HEK293 (cell line): ENCODE measurements around the gene ALDH18A1.
A peak's percentile ranks its signal among the peaks of the same experiment; 100 is the strongest.

Source experiments
- MEIS1 ChIP-seq: sonication (generic); formaldehyde crosslinking; IDR thresholded peaks from 2 replicates; pipeline ENCODE4 v1.8.1; 2022; ENCODE audit warnings: missing genetic modification reagents, mild to moderate bottlenecking, borderline replicate concordance
- MZF1 ChIP-seq: fragments of 450-650 bp; formaldehyde crosslinking; IDR thresholded peaks from 2 replicates; pipeline ENCODE4 v1.5.1; 2017; ENCODE audit warnings: missing biosample characterization, missing genetic modification characterization, borderline replicate concordance
- SP2 ChIP-seq: fragments of 450-650 bp; formaldehyde crosslinking; IDR thresholded peaks from 2 replicates; pipeline ENCODE4 v1.5.1; 2016; ENCODE audit warnings: missing biosample characterization, missing genetic modification characterization
- TCF7L2 ChIP-seq: IDR thresholded peaks from 2 replicates; pipeline ENCODE4 v1.6.1; 2011; ENCODE audit warnings: low read depth, mild to moderate bottlenecking, inconsistent platforms, low read length, moderate library complexity, borderline replicate concordance
- YY1 ChIP-seq: fragments of 450-650 bp; formaldehyde crosslinking; IDR thresholded peaks from 2 replicates; pipeline ENCODE4 v1.5.1; 2018; ENCODE audit warnings: missing biosample characterization, missing genetic modification characterization
- ZBTB20 ChIP-seq: fragments of 450-650 bp; formaldehyde crosslinking; IDR thresholded peaks from 2 replicates; pipeline ENCODE4 v1.5.1; 2016; ENCODE audit warnings: missing biosample characterization, missing genetic modification characterization
- ZNF140 ChIP-seq: fragments of 450-650 bp; formaldehyde crosslinking; IDR thresholded peaks from 2 replicates; pipeline ENCODE4 v1.5.1; 2016; ENCODE audit warnings: missing biosample characterization, missing genetic modification characterization
- ZNF202 ChIP-seq: fragments of 450-650 bp; formaldehyde crosslinking; IDR thresholded peaks from 2 replicates; pipeline ENCODE4 v1.5.1; 2016; ENCODE audit warnings: missing biosample characterization, missing genetic modification characterization, borderline replicate concordance
- ZNF274 ChIP-seq, 2 experiments: fragments of 200-500 bp in 1 of 2; fragments of 450-650 bp in 1 of 2; sonication (Bioruptor generic) in 1 of 2; formaldehyde crosslinking in 1 of 2; IDR thresholded peaks; 2 replicates each; pipeline versions ENCODE4 v1.5.1 to v1.6.1; 2014 to 2016; ENCODE audit warnings: borderline replicate concordance in 1 of 2, inconsistent platforms in 1 of 2, low read length in 1 of 2, missing biosample characterization in 1 of 2, missing genetic modification characterization in 1 of 2
- ZNF501 ChIP-seq: fragments of 450-650 bp; formaldehyde crosslinking; IDR thresholded peaks from 2 replicates; pipeline ENCODE4 v1.5.1; 2016; ENCODE audit warnings: missing biosample characterization, missing genetic modification characterization
- ZSCAN30 ChIP-seq: fragments of 450-650 bp; IDR thresholded peaks from 2 replicates; pipeline ENCODE4 v1.5.1; 2018; ENCODE audit warnings: missing biosample characterization, mild to moderate bottlenecking, missing genetic modification characterization, moderate library complexity
- TF ChIP-seq, protein P1 (sequence below): fragments of 450-650 bp; formaldehyde crosslinking; IDR thresholded peaks from 2 replicates; pipeline ENCODE4 v1.5.1; 2016; ENCODE audit warnings: missing biosample characterization, missing genetic modification characterization
- TF ChIP-seq, protein P2 (sequence below): fragments of 450-650 bp; formaldehyde crosslinking; IDR thresholded peaks from 2 replicates; pipeline ENCODE4 v1.5.1; 2016; ENCODE audit warnings: missing biosample characterization, missing genetic modification characterization
- TF ChIP-seq, protein P3 (sequence below): fragments of 450-650 bp; formaldehyde crosslinking; IDR thresholded peaks from 2 replicates; pipeline ENCODE4 v1.5.1; 2016; ENCODE audit warnings: missing biosample characterization, missing genetic modification characterization

DNA sequence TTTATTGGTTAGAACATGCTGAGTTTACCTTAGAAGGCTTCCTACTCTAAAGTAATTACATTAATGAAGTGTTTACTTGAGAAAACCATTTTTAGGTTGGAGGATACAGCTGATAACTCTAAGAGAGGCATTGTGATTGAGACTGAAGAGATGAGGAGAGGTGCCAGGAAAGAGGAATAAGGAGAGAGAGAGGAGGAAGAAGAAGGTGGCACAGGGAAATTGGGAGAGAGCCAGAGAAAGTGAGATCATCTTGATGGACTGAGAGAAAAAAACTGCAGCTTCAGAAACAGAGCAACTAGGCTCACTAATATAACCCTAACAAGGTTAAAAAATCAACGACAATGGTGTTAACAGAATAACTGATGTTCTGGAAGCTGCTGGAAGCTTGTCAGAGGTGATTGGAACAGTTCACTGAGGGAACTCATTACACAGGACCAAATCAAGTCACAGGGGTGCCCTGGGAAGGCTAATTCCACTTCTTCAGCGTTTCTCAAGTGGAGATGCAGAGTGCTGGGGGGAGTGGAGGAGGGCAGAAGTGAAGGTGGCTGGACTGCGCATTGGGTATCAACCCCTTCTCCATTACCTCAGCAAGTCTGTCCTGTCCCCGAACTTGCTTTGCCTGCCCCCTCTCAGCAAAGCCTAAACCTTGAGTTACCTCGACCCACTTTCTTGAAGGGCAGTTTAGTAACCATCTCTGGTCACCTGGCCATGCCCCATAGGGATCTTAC lies 88.4 kb downstream of the ALDH18A1 start:
- TF ChIP-seq SP2 (tag by site-specific recombination), result no peak
- TF ChIP-seq, protein P1, sequence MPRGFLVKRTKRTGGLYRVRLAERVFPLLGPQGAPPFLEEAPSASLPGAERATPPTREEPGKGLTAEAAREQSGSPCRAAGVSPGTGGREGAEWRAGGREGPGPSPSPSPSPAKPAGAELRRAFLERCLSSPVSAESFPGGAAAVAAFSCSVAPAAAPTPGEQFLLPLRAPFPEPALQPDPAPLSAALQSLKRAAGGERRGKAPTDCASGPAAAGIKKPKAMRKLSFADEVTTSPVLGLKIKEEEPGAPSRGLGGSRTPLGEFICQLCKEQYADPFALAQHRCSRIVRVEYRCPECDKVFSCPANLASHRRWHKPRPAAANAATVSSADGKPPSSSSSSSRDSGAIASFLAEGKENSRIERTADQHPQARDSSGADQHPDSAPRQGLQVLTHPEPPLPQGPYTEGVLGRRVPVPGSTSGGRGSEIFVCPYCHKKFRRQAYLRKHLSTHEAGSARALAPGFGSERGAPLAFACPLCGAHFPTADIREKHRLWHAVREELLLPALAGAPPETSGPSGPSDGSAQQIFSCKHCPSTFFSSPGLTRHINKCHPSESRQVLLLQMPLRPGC (tag by site-specific recombination), result no peak
- TF ChIP-seq, protein P2, sequence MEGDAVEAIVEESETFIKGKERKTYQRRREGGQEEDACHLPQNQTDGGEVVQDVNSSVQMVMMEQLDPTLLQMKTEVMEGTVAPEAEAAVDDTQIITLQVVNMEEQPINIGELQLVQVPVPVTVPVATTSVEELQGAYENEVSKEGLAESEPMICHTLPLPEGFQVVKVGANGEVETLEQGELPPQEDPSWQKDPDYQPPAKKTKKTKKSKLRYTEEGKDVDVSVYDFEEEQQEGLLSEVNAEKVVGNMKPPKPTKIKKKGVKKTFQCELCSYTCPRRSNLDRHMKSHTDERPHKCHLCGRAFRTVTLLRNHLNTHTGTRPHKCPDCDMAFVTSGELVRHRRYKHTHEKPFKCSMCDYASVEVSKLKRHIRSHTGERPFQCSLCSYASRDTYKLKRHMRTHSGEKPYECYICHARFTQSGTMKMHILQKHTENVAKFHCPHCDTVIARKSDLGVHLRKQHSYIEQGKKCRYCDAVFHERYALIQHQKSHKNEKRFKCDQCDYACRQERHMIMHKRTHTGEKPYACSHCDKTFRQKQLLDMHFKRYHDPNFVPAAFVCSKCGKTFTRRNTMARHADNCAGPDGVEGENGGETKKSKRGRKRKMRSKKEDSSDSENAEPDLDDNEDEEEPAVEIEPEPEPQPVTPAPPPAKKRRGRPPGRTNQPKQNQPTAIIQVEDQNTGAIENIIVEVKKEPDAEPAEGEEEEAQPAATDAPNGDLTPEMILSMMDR (tag by site-specific recombination), result no peak
- TF ChIP-seq YY1 (tag by site-specific recombination), result no peak
- no peak for TF ChIP-seq MZF1
- TF ChIP-seq ZNF274 (IDR thresholded peaks at IDR 0.05; ENCODE audit: low read length), result no peak
- no peak for TF ChIP-seq ZNF274 (tag by site-specific recombination; IDR thresholded peaks at IDR 0.05; ENCODE audit: borderline replicate concordance)
- TF ChIP-seq ZSCAN30 (tag by site-specific recombination), result no peak
- peak; percentile 36; the same call in 1 of the 2 replicates for TF ChIP-seq ZBTB20 (tag by site-specific recombination)
- TF ChIP-seq ZNF501 (tag by site-specific recombination), result no peak
- TF ChIP-seq TCF7L2, result no peak
- TF ChIP-seq, protein P3, sequence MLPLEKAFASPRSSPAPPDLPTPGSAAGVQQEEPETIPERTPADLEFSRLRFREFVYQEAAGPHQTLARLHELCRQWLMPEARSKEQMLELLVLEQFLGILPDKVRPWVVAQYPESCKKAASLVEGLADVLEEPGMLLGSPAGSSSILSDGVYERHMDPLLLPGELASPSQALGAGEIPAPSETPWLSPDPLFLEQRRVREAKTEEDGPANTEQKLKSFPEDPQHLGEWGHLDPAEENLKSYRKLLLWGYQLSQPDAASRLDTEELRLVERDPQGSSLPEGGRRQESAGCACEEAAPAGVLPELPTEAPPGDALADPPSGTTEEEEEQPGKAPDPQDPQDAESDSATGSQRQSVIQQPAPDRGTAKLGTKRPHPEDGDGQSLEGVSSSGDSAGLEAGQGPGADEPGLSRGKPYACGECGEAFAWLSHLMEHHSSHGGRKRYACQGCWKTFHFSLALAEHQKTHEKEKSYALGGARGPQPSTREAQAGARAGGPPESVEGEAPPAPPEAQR (tag by site-specific recombination), result no peak
- TF ChIP-seq ZNF140, result no peak
- TF ChIP-seq MEIS1 (CRISPR knock-in tag), result no peak
- TF ChIP-seq ZNF202 (tag by site-specific recombination), result no peak
